Cerebellar cortex (tissue), 1 donor: ENCODE results near the gene RNF220.
A peak's percentile ranks its signal among the peaks of the same experiment; 100 is the strongest.

Experiments used
- DNase-seq: peaks from one replicate; pipeline ENCODE4 v3.0.0-alpha.2; 2015; ENCODE audit warnings: low spot score

Gene RNF220

DNA sequence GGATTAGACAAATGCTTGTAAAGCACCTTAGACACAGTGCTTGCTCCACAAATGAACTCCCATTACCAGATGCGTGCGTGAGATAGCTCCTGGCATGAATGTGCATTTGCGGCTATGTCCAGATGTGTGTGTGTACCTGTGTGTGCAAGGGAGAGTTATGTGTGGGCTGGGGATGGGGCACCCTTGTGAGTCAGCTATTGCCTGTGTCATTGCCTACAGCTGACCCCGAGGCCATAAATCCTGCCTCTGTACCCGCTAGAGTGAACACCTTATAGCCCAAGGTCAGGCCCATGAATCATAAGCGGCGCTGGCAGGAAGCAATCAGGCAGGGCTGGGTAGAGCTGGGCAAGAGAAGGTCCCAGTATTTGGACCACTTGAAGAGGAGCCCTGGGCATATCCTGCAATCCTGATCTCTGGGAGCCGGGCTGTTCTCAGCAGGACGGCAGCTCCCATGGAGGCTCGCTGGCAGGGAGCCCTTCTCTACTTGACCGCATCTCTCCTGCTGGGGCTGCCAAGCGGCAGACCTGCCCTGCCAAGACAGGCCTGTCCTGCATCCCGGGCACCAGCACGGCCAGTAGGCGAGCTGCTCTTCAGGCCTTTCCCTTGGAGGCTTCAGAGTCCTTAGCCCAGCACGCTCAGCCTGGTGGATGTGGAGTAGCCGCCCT lies 182.9 kb downstream of the RNF220 start:
- no peak for DNase-seq

DNA sequence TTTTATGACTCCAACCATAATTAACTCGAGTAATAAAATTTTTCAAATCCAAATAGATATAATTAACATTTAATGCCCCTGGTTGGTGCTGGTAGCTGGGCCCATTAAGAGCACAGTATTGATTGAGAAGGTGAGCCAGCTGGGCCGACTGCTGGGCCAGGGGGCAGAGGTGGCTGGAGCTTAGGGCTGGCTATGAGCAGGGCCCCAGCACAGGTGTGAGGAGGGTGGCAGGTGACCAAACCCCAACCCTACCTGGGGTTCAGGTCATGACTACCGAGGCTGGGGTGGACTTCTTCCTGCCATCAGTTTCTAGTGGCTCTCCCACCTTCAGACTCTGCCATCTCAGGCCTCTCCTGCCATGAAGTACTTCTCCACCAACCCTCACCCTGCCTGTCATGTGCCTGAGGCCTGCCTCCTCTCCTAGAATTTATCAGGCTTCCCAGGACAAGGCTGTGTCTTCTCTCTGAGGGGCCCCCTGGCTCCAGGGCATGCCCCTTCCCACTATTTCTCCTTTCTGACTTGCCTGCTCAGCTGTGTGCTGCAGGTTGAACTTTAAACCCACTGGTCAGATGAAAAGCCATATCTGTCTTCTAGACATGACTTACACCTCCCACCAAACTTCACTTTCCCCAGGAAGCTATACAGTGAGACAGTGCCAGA lies 183.6 kb downstream of the RNF220 start:
- DNase-seq: no peak

DNA sequence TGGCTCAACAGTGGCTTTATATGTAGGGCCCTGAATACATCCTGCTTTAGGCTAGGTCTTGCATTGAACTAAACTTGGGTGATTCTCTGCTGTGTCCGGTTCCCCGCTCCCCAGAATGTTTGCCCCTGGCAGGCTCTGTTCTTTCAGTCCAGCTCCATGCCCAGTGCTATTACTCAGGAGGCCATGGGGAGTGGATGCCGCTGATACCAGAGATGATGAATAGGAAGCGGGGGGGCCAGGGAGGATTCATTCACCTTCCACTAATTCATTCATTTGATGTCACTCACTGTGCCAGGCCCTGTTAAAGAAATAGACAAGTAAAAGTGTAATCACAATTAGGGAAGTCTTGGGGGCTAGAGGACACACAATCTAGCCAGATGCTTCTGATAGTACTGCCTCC lies 185.4 kb downstream of the RNF220 start:
- DNase-seq: no peak

DNA sequence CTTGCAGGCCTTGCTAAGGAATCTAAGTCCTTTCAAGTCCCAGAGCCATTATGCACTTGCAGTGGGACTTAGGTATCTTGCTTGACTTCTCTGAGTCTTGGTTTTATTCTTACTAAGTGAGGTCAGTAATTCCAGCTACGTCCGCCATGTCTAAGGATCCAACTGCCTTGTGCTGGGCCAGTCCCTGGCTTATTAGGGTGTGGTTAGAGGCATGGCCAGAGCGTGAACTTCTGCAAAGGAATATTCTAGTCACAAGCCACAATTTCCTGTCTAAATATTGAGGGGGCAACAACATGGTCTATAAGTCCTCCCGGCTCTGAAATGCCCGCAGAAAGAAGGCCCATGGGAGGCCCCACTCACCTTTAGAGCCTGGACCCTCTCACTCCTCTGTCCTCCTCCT lies 186.3 kb downstream of the RNF220 start:
- no peak for DNase-seq

DNA sequence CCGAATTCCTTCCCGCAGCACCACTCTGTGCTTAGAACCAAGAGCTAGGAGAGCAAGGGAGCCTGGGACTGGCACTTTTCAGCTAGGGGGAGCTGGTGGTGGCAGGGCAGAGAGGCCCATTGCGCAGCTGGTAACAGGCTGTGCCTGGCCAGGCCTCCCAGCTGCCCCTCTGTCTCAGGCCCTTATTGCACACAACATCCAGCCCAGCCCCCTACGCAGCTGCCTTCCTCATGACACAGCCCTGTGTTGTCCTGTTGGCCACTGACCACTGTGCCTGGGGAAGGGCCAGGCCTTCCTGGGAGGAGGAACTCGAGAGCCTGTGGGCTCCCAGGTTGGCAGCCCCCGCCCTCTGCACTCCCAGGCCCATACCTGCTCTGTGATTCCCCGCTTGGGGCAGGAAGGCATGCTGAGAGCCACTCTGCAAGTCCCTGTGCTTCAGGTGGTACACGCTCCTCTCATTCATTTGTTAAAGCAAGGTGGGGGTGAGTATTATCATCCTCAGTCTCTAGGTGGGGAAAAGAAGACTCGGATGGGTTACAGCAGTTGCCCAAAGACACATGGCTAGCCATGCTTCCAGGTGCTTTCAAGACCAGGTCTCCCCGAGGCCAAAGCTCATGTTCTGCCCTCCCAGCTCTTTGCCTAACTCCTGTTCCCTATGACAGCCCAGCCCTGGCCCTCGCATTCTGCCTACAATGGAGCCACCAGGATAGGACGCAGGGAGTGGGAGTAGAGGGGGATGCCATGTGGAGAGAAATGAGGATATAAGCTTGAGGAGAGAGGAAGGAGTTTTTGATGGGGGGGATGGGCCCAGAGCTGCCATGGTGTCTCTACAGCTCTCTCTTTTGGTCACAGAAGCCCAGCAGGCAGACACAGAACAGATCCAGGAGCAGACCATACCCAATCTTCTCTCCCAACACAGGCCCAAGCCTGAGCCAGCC lies 187.4 kb downstream of the RNF220 start:
- DNase-seq: no peak

DNA sequence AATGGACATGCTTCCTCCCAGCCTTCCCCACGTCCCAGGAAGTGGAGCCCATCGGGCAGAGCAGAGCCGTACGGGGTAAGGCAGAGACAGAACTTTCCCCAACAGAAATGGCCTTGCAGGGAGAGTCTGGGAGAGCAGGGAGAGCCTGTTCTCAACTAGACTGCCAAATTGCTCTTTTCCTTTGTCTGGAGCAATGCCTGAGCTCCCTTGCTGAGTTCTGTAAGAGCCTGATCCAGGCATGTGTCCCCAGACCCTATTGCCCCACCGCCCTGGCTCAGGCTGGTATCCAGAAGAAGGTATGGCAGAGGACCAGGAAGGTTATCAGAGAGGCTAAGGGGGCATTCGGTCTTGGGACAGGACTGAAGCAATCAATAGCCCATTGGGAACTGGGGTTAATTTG lies 189.3 kb downstream of the RNF220 start:
- DNase-seq: no peak

GRCh38 chr1:44594871-44595735 lies 190.0 kb downstream of the RNF220 start:
- peak; percentile 47 for DNase-seq

DNA sequence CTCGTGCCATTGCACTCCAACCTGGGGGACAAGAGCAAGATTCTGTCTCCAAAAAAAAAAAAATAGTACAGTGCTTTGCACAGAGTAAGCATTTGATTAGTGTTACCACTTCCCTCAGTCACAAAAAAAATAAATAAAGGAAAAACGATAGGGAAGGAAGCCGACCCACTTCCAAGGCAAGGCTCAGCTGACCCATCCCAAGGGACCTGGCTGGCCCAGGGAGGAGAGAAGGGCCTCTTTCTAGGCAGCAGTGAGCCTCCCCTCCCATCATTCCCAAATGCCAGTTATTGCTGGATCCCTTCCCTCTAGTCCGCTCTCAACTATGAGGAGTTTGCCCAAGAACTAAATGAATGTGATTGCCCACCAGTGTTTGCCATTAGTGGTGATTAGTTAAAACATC lies 191.5 kb downstream of the RNF220 start:
- DNase-seq: no peak

DNA sequence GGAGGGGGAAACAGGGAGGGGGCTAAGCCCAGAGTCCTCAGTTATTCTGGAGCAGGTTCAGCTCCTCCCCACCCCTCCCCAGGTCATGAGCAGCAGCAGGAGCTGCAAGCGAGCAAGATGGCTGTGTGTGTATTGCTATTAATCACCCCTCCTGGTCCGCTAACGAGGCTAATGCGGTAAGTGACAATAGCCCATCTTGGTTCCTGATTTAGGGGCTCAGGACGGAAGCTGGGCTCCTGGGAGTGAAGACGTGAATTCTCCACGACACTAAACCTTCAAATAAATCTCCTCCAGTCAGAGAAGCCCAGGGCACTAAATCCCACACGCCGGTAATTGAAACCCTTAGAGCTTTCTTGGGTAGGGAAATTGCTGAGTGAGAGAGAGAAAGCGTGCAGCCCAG lies 193.1 kb downstream of the RNF220 start:
- no peak for DNase-seq

- DNase-seq: no peak
These were observed 197.9 kb downstream of the RNF220 start for GRCh38 chr1:44602634-44603628.

GRCh38 chr1:44603718-44604117 lies 198.7 kb downstream of the RNF220 start:
- DNase-seq: no peak

DNA sequence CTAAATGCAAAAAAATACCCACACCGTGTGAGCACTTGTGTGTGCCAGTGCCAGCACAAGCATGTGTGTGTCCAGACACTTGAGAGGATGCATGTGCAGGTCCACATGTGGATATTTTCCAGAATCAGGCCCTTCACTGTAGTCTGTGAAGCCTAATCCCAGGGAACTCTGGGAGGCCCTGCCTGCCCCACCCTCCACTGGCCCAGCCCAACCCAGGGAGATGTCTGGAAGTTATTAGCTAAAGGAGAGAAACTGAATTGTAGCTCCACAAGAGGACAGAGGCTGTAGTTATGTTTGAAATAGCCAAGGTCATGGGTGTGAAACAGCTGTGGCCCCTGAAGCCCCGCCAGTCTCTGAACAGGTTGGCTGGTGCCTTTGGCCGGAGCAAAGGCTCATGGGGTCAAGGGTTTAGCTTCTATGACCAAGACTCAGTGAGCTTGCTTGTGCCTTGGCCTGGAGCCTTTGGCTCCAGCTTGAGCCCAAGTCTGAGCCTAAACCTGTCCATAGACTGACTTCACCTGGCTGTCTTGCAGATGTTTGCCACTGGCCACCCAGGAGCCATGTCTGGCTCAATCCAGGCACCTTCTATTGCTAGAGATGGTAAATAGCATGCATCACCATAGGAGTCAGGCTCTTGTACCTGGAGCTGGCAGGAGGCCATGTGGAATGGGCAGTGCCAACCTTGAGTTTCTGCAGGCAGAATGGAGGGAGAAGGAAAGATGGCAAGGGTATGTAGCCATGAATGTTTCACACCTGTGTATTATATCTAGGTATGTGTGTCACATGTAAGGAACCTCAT lies 199.3 kb downstream of the RNF220 start:
- no peak for DNase-seq

GRCh38 chr1:44605914-44606615 lies 201.0 kb downstream of the RNF220 start:
- DNase-seq: no peak

GRCh38 chr1:44606701-44607281 lies 201.7 kb downstream of the RNF220 start:
- no peak for DNase-seq

- DNase-seq: no peak
These were observed 203.1 kb downstream of the RNF220 start for GRCh38 chr1:44608141-44608540.

GRCh38 chr1:44609412-44609767 lies 204.3 kb downstream of the RNF220 start:
- peak; percentile 41 for DNase-seq

- DNase-seq: no peak
These were observed 204.9 kb downstream of the RNF220 start for GRCh38 chr1:44609768-44610526.

DNA sequence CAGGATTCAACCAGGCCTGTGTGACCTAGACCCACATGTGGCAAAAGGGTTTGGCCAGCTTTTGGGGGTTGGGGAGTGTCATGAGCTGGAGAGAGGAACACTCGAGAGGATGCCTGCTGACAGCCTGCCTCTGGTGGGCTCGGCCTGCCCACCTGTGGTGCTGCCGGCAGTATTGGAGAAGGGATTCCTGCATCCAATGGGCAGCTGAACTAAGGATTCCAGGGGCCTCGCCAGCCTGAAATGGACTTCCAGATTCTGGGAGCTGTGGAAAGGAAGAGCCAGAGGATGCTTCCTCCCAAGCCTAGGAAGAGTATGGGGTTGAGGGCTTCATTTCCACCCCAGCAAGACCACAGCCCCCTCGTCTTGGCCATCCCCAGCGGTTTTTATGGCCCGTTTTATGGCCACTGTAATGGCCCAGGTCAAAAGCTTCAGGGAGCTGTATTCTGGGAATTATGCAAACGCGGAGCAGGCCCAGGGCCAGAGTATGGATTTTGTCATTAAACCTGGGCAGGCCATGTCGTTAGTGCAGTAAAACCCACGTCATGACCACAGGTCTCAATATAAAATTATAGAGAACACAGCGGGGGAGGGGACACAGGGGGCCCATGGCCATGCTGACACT lies 205.6 kb downstream of the RNF220 start:
- no peak for DNase-seq
